Neural crest cell (in vitro differentiated cells): ENCODE measurements around the gene MMP12. TPM values are rescaled to one million over a fixed set of nuclear protein-coding genes. Genes with fewer than 3 reads are reported as not detected.
"Not testable (repeated sequence)": the region's sequence is repeated elsewhere in the genome, so short reads cannot be mapped to it uniquely, and the experiment has no call there.

Source experiments
- DNase-seq: peaks from one replicate; pipeline ENCODE4 v3.0.0; 2021; ENCODE audit warnings: low read depth, mixed read lengths, low spot score
- H3K27ac Mint-ChIP-seq: one replicate; pipeline ENCODE4 v1.8.0; 2021; ENCODE audit warnings: mild to moderate bottlenecking, mixed read lengths; ENCODE audit not compliant: unreplicated experiment
- H3K27me3 Mint-ChIP-seq: 2 replicates; pipeline ENCODE4 v1.8.0; 2021; ENCODE audit warnings: low read depth, mild to moderate bottlenecking, mixed read lengths
- H3K36me3 Mint-ChIP-seq: 2 replicates; pipeline ENCODE4 v1.8.0; 2021; ENCODE audit warnings: low read depth, mild to moderate bottlenecking, mixed read lengths
- H3K4me1 Mint-ChIP-seq: 2 replicates; pipeline ENCODE4 v1.8.0; 2021; ENCODE audit warnings: mixed read lengths
- H3K4me3 Mint-ChIP-seq: one replicate; pipeline ENCODE4 v1.8.0; 2021; ENCODE audit warnings: mild to moderate bottlenecking, mixed read lengths
- H3K9me3 Mint-ChIP-seq: 2 replicates; pipeline ENCODE4 v1.8.0; 2021; ENCODE audit warnings: mixed read lengths
- CTCF ChIP-seq: fragments of 200-600 bp; sonication (generic); conservative IDR thresholded peaks from 2 replicates; pipeline ENCODE4 v1.5.0; 2021; ENCODE audit warnings: antibody characterized with exemption, mild to moderate bottlenecking
- total RNA-seq: library from RNA; stranded (reverse); gene quantifications from 2 replicates; pipeline ENCODE4 v1.2.1, GENCODE V29; 2021

Gene MMP12
- total RNA-seq, 1 donor from 2014 or later, result not detected

- Mint-ChIP-seq H3K36me3 (no peaks in the 10 kb centered on the region), H3K4me3 (no peak overlapping the region), H3K4me1 (no peaks in the 10 kb centered on the region), H3K27me3 (no peaks in the 10 kb centered on the region), H3K9me3 (peaks cover 4% of the 10 kb centered on the region), H3K27ac (no peak overlapping the region)
- DNase-seq, result no peak
- TF ChIP-seq CTCF, result no peak
Measured at GRCh38 chr11:102912482-102912830, 37.7 kb upstream of the MMP12 start.

GRCh38 chr11:102911758-102912481 lies 37.1 kb upstream of the MMP12 start:
- H3K36me3 Mint-ChIP-seq, result no peaks in the 10 kb centered on the region
- H3K9me3 Mint-ChIP-seq, result peaks cover 4% of the 10 kb centered on the region
- no peak for TF ChIP-seq CTCF
- H3K27ac Mint-ChIP-seq, result no peak overlapping the region
- DNase-seq, result no peak
- H3K27me3 Mint-ChIP-seq, result no peaks in the 10 kb centered on the region
- H3K4me1 Mint-ChIP-seq, result no peaks in the 10 kb centered on the region
- H3K4me3 Mint-ChIP-seq, result no peak overlapping the region

GRCh38 chr11:102905848-102906247 lies 31.1 kb upstream of the MMP12 start:
- not testable (repeated sequence) for H3K9me3 Mint-ChIP-seq, H3K27ac Mint-ChIP-seq, H3K4me3 Mint-ChIP-seq, H3K27me3 Mint-ChIP-seq, H3K36me3 Mint-ChIP-seq, H3K4me1 Mint-ChIP-seq, DNase-seq

GRCh38 chr11:102903895-102904294 lies 29.1 kb upstream of the MMP12 start:
- H3K36me3 Mint-ChIP-seq, DNase-seq, H3K4me1 Mint-ChIP-seq, H3K27ac Mint-ChIP-seq, H3K9me3 Mint-ChIP-seq, H3K27me3 Mint-ChIP-seq, H3K4me3 Mint-ChIP-seq: not testable (repeated sequence)

- DNase-seq, result no peak
- Mint-ChIP-seq H3K36me3 (no peaks in the 10 kb centered on the region), H3K9me3 (peaks cover 6% of the 10 kb centered on the region), H3K27me3 (no peaks in the 10 kb centered on the region), H3K4me1 (no peaks in the 10 kb centered on the region), H3K4me3 (no peak overlapping the region), H3K27ac (no peak overlapping the region)
- TF ChIP-seq CTCF, result no peak
Measured at GRCh38 chr11:102900346-102900745, 25.6 kb upstream of the MMP12 start.

DNA sequence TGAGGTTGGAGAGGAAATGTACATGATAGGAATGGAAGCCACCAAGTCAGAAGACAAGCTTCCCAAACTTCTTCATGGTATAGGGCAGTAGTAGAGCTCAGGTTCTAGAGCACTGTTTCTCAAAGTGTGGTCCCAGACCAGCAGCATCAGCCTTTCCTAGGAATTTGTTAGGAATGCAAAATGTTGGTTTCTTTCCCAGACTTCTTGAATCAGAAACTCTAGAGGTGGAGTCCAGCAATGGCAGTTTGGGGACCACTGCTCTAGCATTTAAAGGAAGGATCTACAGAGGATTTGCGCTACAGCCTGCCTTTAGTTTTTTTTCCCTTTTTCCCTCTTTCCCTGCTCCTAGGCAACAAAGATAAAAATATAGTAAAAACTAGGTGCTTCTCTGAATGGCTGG lies 17.0 kb upstream of the MMP12 start:
- Mint-ChIP-seq H3K4me3 (no peak overlapping the region), H3K9me3 (peaks cover 11% of the 10 kb centered on the region), H3K36me3 (no peaks in the 10 kb centered on the region), H3K27ac (no peak overlapping the region), H3K27me3 (peaks cover 28% of the 10 kb centered on the region), H3K4me1 (no peaks in the 10 kb centered on the region)
- no peak for DNase-seq
- no peak for TF ChIP-seq CTCF
